HepG2 (cell line): ENCODE data around the gene ELN. TPM values are rescaled to one million over a fixed set of nuclear protein-coding genes. Genes with fewer than 3 reads are reported as not detected.
A peak's percentile ranks its signal among the peaks of the same experiment; 100 is the strongest.

Experiments used
- ATAC-seq: fragments of 200-7000 bp; cut with Tn5 transposase; 3 replicates; pipeline ENCODE4 v1.9.1; 2020; ENCODE audit warnings: mild to moderate bottlenecking, moderate library complexity
- BruUV-seq: library from RNA; stranded (reverse); fragments of 400-500 nt; replicated peaks from 2 replicates; lab custom pipeline; 2021; lab: Mats Ljungman, UMichigan
- CTCF ChIA-PET: fragments of 300-600 bp; formaldehyde crosslinking; extraction: SDS; loops from one replicate; lab custom pipeline; 2021; ENCODE audit warnings: low total read pairs, inconsistent platforms, low intra/inter-chr PET ratio; lab: Yijun Ruan, JAX
- POLR2A ChIA-PET: fragments of 350-600 bp; sonication (Branson Sonifier 250); formaldehyde crosslinking; loops from one replicate; lab custom pipeline; 2020; ENCODE audit warnings: antibody characterized with exemption, inconsistent platforms; lab: Yijun Ruan, JAX
- DNase-seq: peaks from one replicate; pipeline ENCODE4 v3.0.0-alpha.2; 2015; ENCODE audit warnings: low spot score
- FAIRE-seq: peaks from 3 replicates; lab custom pipeline; 2011; peaks lifted over from hg19 to GRCh38; lab: Jason Lieb, UNC
- H2AFZ ChIP-seq: one replicate; pipeline ENCODE4 v1.6.1; 2011; ENCODE audit warnings: low read length, inconsistent platforms
- H3K27ac ChIP-seq: fragments of 300-600 bp; 3 replicates; pipeline ENCODE4 v1.8.0; 2011; ENCODE audit warnings: mixed run types, mild to moderate bottlenecking, mixed read lengths, low read length, inconsistent platforms; ENCODE audit not compliant: insufficient read depth; ENCODE audit errors: extremely low read length
- H3K27me3 ChIP-seq, 2 experiments: fragments of 200-600 bp in 1 of 2; 2 replicates in 1 of 2; 3 replicates in 1 of 2; pipeline versions ENCODE4 v1.6.0 to v1.8.0; 2011; ENCODE audit warnings: low read length in 2 of 2, mild to moderate bottlenecking in 2 of 2, moderate library complexity in 2 of 2, inconsistent platforms in 1 of 2; ENCODE audit not compliant: insufficient read depth in 2 of 2, control insufficient read depth in 1 of 2
- H3K36me3 ChIP-seq, 2 experiments: fragments of 200-600 bp in 1 of 2; replicated peaks in 1 of 2; 2 replicates in 1 of 2; 3 replicates in 1 of 2; pipeline versions ENCODE4 v1.5.1 to v1.8.0; 2011; ENCODE audit warnings: low read length in 2 of 2, inconsistent platforms in 1 of 2; ENCODE audit not compliant: insufficient read depth in 2 of 2, control insufficient read depth in 1 of 2
- H3K4me1 ChIP-seq: 2 replicates; pipeline ENCODE4 v1.5.1; 2012; ENCODE audit warnings: low read length, inconsistent platforms; ENCODE audit not compliant: insufficient read depth
- H3K4me2 ChIP-seq: 2 replicates; pipeline ENCODE4 v1.6.0; 2011; ENCODE audit warnings: low read depth, low read length, inconsistent platforms
- H3K4me3 ChIP-seq, 3 experiments: fragments of 200-600 bp in 1 of 3; sonication (generic), shearing (Covaris generic) in 1 of 3; replicated peaks in 1 of 3; 2 replicates each; pipeline ENCODE4 v1.5.1; 2011 to 2016; ENCODE audit warnings: low read length in 3 of 3, inconsistent platforms in 2 of 3, low read depth in 2 of 3, mild to moderate bottlenecking in 2 of 3, control low read depth in 1 of 3, mixed read lengths in 1 of 3; ENCODE audit not compliant: insufficient read depth in 1 of 3
- H3K79me2 ChIP-seq: one replicate; pipeline ENCODE4 v1.6.1; 2011; ENCODE audit warnings: low read length, inconsistent platforms; ENCODE audit not compliant: insufficient read depth
- H3K9ac ChIP-seq: 2 replicates; pipeline ENCODE4 v1.6.0; 2011; ENCODE audit warnings: mild to moderate bottlenecking, low read depth, low read length, inconsistent platforms; ENCODE audit not compliant: insufficient read depth
- H3K9me3 ChIP-seq: 2 replicates; pipeline ENCODE4 v1.5.1; 2012; ENCODE audit warnings: mild to moderate bottlenecking, low read length
- H4K20me1 ChIP-seq: 2 replicates; pipeline ENCODE4 v1.6.0; 2011; ENCODE audit warnings: inconsistent platforms, mild to moderate bottlenecking, low read length, moderate library complexity; ENCODE audit not compliant: insufficient read depth
- FOSL1 ChIP-seq: sonication (generic); formaldehyde crosslinking; IDR thresholded peaks from 2 replicates; pipeline ENCODE4 v1.9.0; 2021; ENCODE audit warnings: missing genetic modification reagents, borderline replicate concordance
- GTF2F1 ChIP-seq: fragments of 150-350 bp; IDR thresholded peaks from 2 replicates; pipeline ENCODE4 v1.6.1; 2014; ENCODE audit warnings: low read length
- HNRNPL ChIP-seq: fragments of 200-400 bp; formaldehyde crosslinking; IDR thresholded peaks from 2 replicates; pipeline ENCODE4 v1.6.1; 2017; ENCODE audit warnings: mild to moderate bottlenecking, low read depth, low read length
- KDM1A ChIP-seq: IDR thresholded peaks from 2 replicates; pipeline ENCODE4 v1.6.1; 2016; ENCODE audit warnings: missing compliant biosample characterization
- TBL1XR1 ChIP-seq: fragments of 150-350 bp; IDR thresholded peaks from 2 replicates; pipeline ENCODE4 v1.6.1; 2014; ENCODE audit warnings: borderline replicate concordance, low read length; ENCODE audit not compliant: partially characterized antibody
- TP53 ChIP-seq: sonication (generic); formaldehyde crosslinking; conservative IDR thresholded peaks from 2 replicates; pipeline ENCODE4 v1.4.0; 2020; ENCODE audit warnings: missing genetic modification reagents
- ZFY ChIP-seq: sonication (generic); formaldehyde crosslinking; IDR thresholded peaks from 2 replicates; pipeline ENCODE4 v1.4.0; 2020; ENCODE audit warnings: missing genetic modification reagents
- ZNF251 ChIP-seq: sonication (generic); formaldehyde crosslinking; IDR thresholded peaks from 2 replicates; pipeline ENCODE4 v1.9.0; 2021; ENCODE audit warnings: mild to moderate bottlenecking, missing genetic modification reagents
- ZNF333 ChIP-seq: sonication (generic); formaldehyde crosslinking; IDR thresholded peaks from 2 replicates; pipeline ENCODE4 v1.4.0; 2020; ENCODE audit warnings: mild to moderate bottlenecking, missing genetic modification reagents, borderline replicate concordance
- ZNF33B ChIP-seq: sonication (generic); formaldehyde crosslinking; IDR thresholded peaks from 2 replicates; pipeline ENCODE4 v1.5.1; 2020; ENCODE audit warnings: mild to moderate bottlenecking, missing genetic modification reagents
- ZNF431 ChIP-seq: sonication (generic); formaldehyde crosslinking; IDR thresholded peaks from 2 replicates; pipeline ENCODE4 v1.9.0; 2022; ENCODE audit warnings: missing genetic modification reagents, low read depth, mild to moderate bottlenecking, borderline replicate concordance
- ZNF432 ChIP-seq: sonication (generic); formaldehyde crosslinking; IDR thresholded peaks from 2 replicates; pipeline ENCODE4 v1.5.0; 2020; ENCODE audit warnings: missing genetic modification reagents, mild to moderate bottlenecking, borderline replicate concordance
- WGBS: methylation state at CpG from one replicate; pipeline ENCODE4 v1.1.6; 2017; ENCODE audit warnings: low lambda C conversion rate; 5-methylcytosine and 5-hydroxymethylcytosine counted together
- in situ Hi-C: cut with HindIII; loops from 2 replicates; pipeline ENCODE4 v1.10.0; 2017; ENCODE audit warnings: low pct_unique_long_range_greater_than_20kb; ENCODE audit not compliant: extremely low pct_ligation_motif_present
- intact Hi-C: fragments of 100-400 bp; cut with micrococcal nuclease; formaldehyde crosslinking; loops from one replicate; pipeline ENCODE4 v1.10.0; 2022; ENCODE audit not compliant: unreplicated experiment
- polyA plus RNA-seq, 8 experiments: library from polyadenylated mRNA; depleted of rRNA in 3 of 8; stranded (reverse) in 7 of 8; unstranded in 1 of 8; fragments of >200 nt; fragmentation: Illumina TruSeq in 4 of 8; extraction: Trizol in 4 of 8; gene quantifications; 2 replicates each; pipeline versions ENCODE4 v1.2.1 to v1.2.3, GENCODE V29; 2011 to 2016; ENCODE audit warnings: low read depth in 4 of 8, missing spikeins in 1 of 8, mixed read lengths in 1 of 8; ENCODE audit not compliant: insufficient read depth in 1 of 8
- total RNA-seq, 5 experiments: library from RNA; depleted of rRNA; stranded (reverse); fragments of >200 nt; fragmentation: Illumina TruSeq; extraction: Trizol; gene quantifications; 2 replicates each; pipeline ENCODE4 v1.2.3, GENCODE V29; 2016; ENCODE audit warnings: low read depth in 1 of 5
- TF ChIP-seq, protein P1 (sequence below): sonication (generic); formaldehyde crosslinking; IDR thresholded peaks from 2 replicates; pipeline ENCODE4 v1.5.0; 2020; ENCODE audit warnings: mild to moderate bottlenecking, missing genetic modification reagents
- TF ChIP-seq, protein P2 (sequence below): sonication (generic); formaldehyde crosslinking; IDR thresholded peaks from 2 replicates; pipeline ENCODE4 v1.5.0; 2020; ENCODE audit warnings: mild to moderate bottlenecking, missing genetic modification reagents, moderate library complexity
- TF ChIP-seq, protein P3 (sequence below): sonication (generic); formaldehyde crosslinking; IDR thresholded peaks from 2 replicates; pipeline ENCODE4 v1.8.1; 2023; ENCODE audit warnings: missing genetic modification reagents, mild to moderate bottlenecking, borderline replicate concordance

ELN gene
- total and polyA plus RNA-seq, 2 of the 13 experiments (the other 11 are each of a cell fraction or from before 2014, with no cell fraction given), result 0.15 to 0.37 TPM

DNA sequence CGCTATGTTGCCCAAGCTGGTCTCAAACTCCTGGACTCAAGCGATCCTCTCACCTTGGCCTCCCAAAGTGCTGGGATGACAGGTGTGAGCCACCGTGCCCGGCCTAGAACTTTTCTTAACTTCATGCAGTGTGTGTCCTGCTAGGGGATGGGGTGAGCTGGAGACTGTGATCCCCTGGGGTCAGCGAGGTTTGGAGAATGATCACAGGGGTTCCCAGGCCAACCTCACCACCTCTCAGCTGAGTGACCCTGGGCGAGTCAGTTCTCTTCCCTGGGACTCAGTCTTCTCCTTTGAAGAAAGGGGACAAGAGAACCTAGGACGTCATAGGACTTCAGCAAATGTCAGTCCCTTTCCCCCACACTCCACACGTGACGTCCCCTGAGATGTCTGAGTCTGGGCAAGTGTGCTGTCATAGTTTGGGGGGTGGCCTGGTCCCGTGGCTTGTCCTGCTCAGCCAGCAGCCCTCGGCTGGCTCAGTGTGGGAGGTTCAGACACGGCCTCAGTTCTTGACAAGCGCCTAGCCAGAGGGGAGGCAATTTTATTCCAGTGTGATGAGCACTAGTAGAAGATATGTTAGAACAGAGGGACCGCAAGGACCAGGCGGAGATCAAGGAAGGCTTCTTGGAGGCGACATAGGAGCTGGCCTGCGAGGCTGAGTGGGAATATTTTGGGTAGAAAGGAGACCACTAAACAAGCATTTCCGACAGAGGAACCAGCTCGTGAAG, 43.3 kb upstream of the ELN start (continued):
- TF ChIP-seq, protein P1, sequence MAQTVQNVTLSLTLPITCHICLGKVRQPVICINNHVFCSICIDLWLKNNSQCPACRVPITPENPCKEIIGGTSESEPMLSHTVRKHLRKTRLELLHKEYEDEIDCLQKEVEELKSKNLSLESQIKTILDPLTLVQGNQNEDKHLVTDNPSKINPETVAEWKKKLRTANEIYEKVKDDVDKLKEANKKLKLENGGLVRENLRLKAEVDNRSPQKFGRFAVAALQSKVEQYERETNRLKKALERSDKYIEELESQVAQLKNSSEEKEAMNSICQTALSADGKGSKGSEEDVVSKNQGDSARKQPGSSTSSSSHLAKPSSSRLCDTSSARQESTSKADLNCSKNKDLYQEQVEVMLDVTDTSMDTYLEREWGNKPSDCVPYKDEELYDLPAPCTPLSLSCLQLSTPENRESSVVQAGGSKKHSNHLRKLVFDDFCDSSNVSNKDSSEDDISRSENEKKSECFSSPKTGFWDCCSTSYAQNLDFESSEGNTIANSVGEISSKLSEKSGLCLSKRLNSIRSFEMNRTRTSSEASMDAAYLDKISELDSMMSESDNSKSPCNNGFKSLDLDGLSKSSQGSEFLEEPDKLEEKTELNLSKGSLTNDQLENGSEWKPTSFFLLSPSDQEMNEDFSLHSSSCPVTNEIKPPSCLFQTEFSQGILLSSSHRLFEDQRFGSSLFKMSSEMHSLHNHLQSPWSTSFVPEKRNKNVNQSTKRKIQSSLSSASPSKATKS, result no peak
- TF ChIP-seq KDM1A (CRISPR knock-in tag), result no peak
- no peak for TF ChIP-seq ZNF33B (CRISPR knock-in tag)
- TF ChIP-seq ZNF333, result no peak

DNA sequence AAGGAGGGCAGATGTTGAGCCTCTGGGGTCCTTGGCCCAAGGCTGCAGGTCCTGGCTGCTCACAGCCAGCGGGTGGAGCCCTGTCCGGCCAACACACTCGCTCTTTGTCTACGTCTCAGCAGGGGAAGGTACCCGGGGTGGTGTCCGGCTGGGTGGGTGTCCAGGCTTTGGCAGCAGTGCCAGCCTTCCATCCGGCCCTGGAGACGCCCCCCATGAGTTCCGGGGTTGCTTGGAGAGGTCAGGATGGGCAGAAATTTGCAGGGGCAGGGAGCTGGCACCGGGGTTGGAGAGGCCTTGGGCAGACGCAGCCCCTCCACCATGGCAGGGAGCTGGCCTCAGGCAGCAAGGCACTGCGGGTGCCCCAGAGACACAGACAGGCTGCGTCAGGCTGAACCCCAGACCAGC, 42.2 kb upstream of the ELN start:
- Histone ChIP-seq H3K79me2 (no peaks in the 10 kb centered on the region), H3K9me3 (no peaks in the 10 kb centered on the region), H3K36me3 (no peaks in the 10 kb centered on the region), H3K4me2 (no peak overlapping the region), H3K27me3 (peaks cover 0 to 18% of the 10 kb centered on the region in 2 experiments; a peak in 2 of 5 replicates), H3K27ac (no peak overlapping the region), H4K20me1 (no peaks in the 10 kb centered on the region), H3K4me1 (peaks cover 4% of the 10 kb centered on the region), H3K9ac (no peak overlapping the region), H3K4me3 (no peak overlapping the region), H2AFZ (no peak overlapping the region)
- intact Hi-C loops, result no loop called here
- TF ChIP-seq ZNF431 (CRISPR knock-in tag) (no peak), GTF2F1 (no peak), ZNF251 (no peak), TP53 (CRISPR knock-in tag) (no peak), FOSL1 (CRISPR knock-in tag) (no peak), TBL1XR1 (no peak), HNRNPL (0 out of 2 replicates have a peak, but pooled peaks have one; percentile 15), ZFY (CRISPR knock-in tag) (no peak), ZNF432 (CRISPR knock-in tag) (no peak)
- TF ChIP-seq, protein P2, sequence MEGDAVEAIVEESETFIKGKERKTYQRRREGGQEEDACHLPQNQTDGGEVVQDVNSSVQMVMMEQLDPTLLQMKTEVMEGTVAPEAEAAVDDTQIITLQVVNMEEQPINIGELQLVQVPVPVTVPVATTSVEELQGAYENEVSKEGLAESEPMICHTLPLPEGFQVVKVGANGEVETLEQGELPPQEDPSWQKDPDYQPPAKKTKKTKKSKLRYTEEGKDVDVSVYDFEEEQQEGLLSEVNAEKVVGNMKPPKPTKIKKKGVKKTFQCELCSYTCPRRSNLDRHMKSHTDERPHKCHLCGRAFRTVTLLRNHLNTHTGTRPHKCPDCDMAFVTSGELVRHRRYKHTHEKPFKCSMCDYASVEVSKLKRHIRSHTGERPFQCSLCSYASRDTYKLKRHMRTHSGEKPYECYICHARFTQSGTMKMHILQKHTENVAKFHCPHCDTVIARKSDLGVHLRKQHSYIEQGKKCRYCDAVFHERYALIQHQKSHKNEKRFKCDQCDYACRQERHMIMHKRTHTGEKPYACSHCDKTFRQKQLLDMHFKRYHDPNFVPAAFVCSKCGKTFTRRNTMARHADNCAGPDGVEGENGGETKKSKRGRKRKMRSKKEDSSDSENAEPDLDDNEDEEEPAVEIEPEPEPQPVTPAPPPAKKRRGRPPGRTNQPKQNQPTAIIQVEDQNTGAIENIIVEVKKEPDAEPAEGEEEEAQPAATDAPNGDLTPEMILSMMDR (CRISPR knock-in tag), result 0 out of 2 replicates have a peak, but pooled peaks have one; percentile 12
- TF ChIP-seq, protein P3, sequence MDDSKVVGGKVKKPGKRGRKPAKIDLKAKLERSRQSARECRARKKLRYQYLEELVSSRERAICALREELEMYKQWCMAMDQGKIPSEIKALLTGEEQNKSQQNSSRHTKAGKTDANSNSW (CRISPR knock-in tag), result no peak
- ChIA-PET CTCF (no interaction called here), POLR2A (no interaction called here)
- DNase-seq (no peak), FAIRE-seq (no peak), ATAC-seq (peak; percentile 60)
- no TSS peak for BruUV-seq
- no CpG with 5 or more reads among the region's 13 CpGs for WGBS
- in situ Hi-C loops, result no loop called here
